Spleen (tissue), 7 donors: ENCODE data around the gene TRIM2.

ENCODE experiments used
- POLR2A ChIP-seq, 3 donors: fragments of 450-650 bp; IDR thresholded peaks; one replicate each; pipeline ENCODE4 v1.5.1; 2017; ENCODE audit warnings: antibody characterized with exemption in 3 of 3, mild to moderate bottlenecking in 1 of 3
- TF ChIP-seq, protein P1 (sequence below), 11 experiments: fragments of 200-600 bp in 7 of 11; fragments of 450-650 bp in 4 of 11; sonication (generic) in 4 of 11; IDR thresholded peaks in 8 of 11; conservative IDR thresholded peaks in 3 of 11; 1 replicate in 7 of 11; 2 replicates in 4 of 11; pipeline versions ENCODE4 v1.4.0 to v1.8.0; 2016 to 2021; ENCODE audit warnings: antibody characterized with exemption in 11 of 11, inconsistent platforms in 4 of 11, mild to moderate bottlenecking in 1 of 11
- donor health status: DM: no; HTN: no; CAD: no; lungs with moderate emphysema.
- donor health status: DM: no; HTN: no; CAD: no.
- donor health status: DM: no; HTN: no; CAD: no.

DNA sequence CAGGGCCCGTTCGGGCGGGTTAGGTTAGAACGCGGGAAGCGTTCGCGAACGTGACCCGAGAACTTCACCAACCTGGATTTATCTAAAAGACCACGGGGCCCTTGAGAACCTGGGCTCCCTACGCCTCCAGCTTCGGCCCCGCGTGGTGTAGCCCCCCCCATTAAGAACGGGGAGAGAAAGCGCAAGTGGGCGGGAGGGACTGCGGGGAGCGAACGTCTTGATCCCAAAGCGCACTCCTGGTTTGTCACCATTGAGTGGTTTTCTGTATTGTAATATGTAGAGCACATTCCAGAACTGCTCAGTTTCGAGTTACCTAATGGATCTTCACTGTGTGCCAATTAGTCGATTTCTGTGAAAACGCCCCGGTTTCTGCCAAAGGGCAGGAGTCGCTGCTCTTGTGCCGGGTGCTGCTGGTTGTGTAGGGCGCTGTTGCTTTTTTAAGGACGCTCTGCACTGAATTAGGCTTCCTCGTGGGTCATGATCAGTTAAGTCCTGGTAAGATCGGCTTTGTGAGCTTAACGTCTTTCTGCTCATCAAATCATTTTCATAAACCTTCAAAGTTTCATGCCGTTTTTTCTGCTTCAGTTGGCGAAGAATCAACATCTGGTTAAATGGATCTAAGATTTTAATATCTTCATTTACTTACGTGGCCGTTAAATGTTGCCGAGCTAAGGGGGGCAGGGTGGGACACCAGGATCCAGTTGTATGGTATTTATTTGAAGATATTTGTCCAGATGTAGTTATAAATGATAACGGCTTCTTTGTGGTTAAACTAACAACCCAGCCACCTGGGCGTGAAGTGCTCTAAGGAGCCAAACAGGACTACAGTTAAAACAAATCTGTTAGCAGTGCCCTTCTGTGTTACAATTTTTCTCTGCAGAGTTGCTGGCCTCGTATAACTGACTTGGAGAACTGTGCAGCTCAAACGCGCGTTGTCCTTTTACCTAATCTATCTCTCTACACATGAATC is 141.1 kb downstream of the TRIM2 start:
- TF ChIP-seq, protein P1, sequence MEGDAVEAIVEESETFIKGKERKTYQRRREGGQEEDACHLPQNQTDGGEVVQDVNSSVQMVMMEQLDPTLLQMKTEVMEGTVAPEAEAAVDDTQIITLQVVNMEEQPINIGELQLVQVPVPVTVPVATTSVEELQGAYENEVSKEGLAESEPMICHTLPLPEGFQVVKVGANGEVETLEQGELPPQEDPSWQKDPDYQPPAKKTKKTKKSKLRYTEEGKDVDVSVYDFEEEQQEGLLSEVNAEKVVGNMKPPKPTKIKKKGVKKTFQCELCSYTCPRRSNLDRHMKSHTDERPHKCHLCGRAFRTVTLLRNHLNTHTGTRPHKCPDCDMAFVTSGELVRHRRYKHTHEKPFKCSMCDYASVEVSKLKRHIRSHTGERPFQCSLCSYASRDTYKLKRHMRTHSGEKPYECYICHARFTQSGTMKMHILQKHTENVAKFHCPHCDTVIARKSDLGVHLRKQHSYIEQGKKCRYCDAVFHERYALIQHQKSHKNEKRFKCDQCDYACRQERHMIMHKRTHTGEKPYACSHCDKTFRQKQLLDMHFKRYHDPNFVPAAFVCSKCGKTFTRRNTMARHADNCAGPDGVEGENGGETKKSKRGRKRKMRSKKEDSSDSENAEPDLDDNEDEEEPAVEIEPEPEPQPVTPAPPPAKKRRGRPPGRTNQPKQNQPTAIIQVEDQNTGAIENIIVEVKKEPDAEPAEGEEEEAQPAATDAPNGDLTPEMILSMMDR (IDR thresholded peaks at IDR 0.05 in 8 of 11, conservative IDR thresholded peaks at IDR 0.05 in 3 of 11): no peak
- TF ChIP-seq POLR2A (IDR thresholded peaks at IDR 0.05): no peak
